Measurements from ENCODE around the gene GGN.

- TF ChIP-seq EP300 (IDR thresholded peaks at IDR 0.05) = no peak
- TF ChIP-seq CTCF (IDR thresholded peaks at IDR 0.05) = no peak
- no peak for TF ChIP-seq POLR2A (IDR thresholded peaks at IDR 0.05)
Observed at GRCh38 chr19:38429811-38430156, 42.0 kb upstream of the GGN start.

All from tibial nerve (tissue), 4 donors.